A549 (cell line): Measurements from ENCODE around the gene RNF32.

ENCODE experiments used
- CTCF ChIP-seq: fragments of >200 bp; sonication (Bioruptor Twin); formaldehyde crosslinking; IDR thresholded peaks from 3 replicates; pipeline ENCODE4 v1.5.1; 2016
- EHMT2 ChIP-seq: fragments of 200-600 bp; sonication (generic); IDR thresholded peaks from 2 replicates; pipeline ENCODE4 v1.6.1; 2016; ENCODE audit warnings: antibody characterized with exemption, low read depth, mild to moderate bottlenecking, moderate library complexity
- KDM5A ChIP-seq: fragments of 200-600 bp; sonication (generic); IDR thresholded peaks from 2 replicates; pipeline ENCODE4 v1.6.1; 2016; ENCODE audit warnings: antibody characterized with exemption, mild to moderate bottlenecking
- MYC ChIP-seq: IDR thresholded peaks from 2 replicates; pipeline ENCODE4 v1.6.1; 2012; ENCODE audit warnings: mild to moderate bottlenecking, inconsistent platforms, low read length, improper control_type of control experiment, borderline replicate concordance
- NR3C1 ChIP-seq: fragments of >200 bp; sonication (Bioruptor Twin); formaldehyde crosslinking; IDR thresholded peaks from 3 replicates; pipeline ENCODE4 v1.6.1; 2017
- RARB ChIP-seq: fragments of 250-450 bp; sonication (Bioruptor Pico); IDR thresholded peaks from 2 replicates; pipeline ENCODE4 v1.8.0; 2021; ENCODE audit warnings: mild to moderate bottlenecking, moderate library complexity
- RFX5 ChIP-seq: fragments of 450-650 bp; IDR thresholded peaks from 2 replicates; pipeline ENCODE4 v1.7.1; 2014; ENCODE audit warnings: antibody characterized with exemption, mild to moderate bottlenecking, moderate library complexity
- SMC3 ChIP-seq: fragments of >200 bp; sonication (Bioruptor Twin); formaldehyde crosslinking; IDR thresholded peaks from 3 replicates; pipeline ENCODE4 v1.6.1; 2018; ENCODE audit warnings: inconsistent platforms

DNA sequence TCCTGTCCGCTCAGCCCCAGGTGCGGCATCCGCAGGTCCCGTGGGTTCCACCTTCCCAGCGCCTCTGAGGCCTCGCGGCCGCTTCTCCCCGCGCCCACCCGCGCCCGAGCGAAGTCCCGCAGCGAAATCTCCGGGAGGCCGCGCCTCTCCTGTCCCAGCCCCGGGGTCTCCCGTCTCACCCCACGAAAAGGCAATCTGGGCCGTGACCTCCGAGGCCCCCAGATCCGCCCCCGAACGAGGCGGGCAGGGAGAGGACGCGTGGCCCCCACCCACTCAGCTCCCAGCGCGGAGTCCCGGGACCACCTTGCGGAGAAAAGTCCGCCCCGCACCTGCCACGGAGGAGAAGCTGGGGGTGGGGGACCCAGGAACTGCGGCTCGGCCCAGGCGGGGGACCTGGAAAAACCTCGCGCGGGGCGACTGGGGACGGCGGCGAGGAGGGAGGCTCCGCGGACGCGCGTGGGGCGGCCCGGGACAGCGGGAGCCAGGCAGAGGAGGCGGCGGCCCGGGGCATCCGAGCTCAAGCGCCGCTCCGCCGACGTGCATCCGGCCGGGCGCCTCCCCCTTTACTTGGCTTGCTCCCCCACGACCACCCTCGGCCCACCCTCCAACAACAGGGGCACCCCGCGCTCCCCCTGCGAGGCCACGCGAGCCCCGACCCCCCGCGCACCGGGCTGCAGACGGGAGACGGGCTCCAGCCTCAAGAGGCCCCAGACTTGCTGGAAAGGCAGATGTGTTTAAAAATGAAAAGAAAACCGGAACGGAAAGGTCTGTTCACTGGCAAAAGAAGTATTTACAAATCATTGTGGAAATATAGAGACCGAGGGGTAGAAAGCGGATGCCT is 33.0 kb upstream of the RNF32 start:
- TF ChIP-seq MYC = no peak
- no peak for TF ChIP-seq EHMT2
- no peak for TF ChIP-seq CTCF
- TF ChIP-seq RARB (CRISPR knock-in tag) = no peak
- TF ChIP-seq SMC3 = no peak
- TF ChIP-seq NR3C1 = no peak
- no peak for TF ChIP-seq KDM5A
- no peak for TF ChIP-seq RFX5
